ENCODE results near the gene HMGN1. TPM values are rescaled to one million over a fixed set of nuclear protein-coding genes. Genes with fewer than 3 reads are reported as not detected.
"Not testable (repeated sequence)": the region's sequence is repeated elsewhere in the genome, so short reads cannot be mapped to it uniquely, and the experiment has no call there.

HMGN1 gene
- total and polyA plus RNA-seq, 9 donors = 70.2 to 209 (median 145) TPM

- intact Hi-C loops (cut with DNase I) = no loop called here
- 64 to 76% (median 75%) methylated on average over 6 of the region's 6 CpGs for WGBS, 3 donors
Measured at GRCh38 chr21:39374046-39374445, 25.2 kb upstream of the HMGN1 start.

GRCh38 chr21:39373634-39374033 lies 24.7 kb upstream of the HMGN1 start:
- Histone ChIP-seq H3K9me3 (no peaks in the 10 kb centered on the region), H3K36me3 (no peaks in the 10 kb centered on the region), H3K27ac (no peak overlapping the region), H3K4me1 (ENCODE audit: insufficient read depth) (no peaks in the 10 kb centered on the region), H3K27me3 (no peaks in the 10 kb centered on the region), H3K4me3 (no peak overlapping the region)
- WGBS, 3 donors = 4 to 8% (median 5%) methylated on average over 5 of the region's 5 CpGs
- TF ChIP-seq EP300 (IDR thresholded peaks at IDR 0.05) (no peak), CTCF (IDR thresholded peaks at IDR 0.05) (no peak), POLR2A (IDR thresholded peaks at IDR 0.05) (no peak)
- DNase-seq = no peak
- intact Hi-C loops (cut with DNase I) = no loop called here

More at GRCh38 chr21:39374046-39374445, 25.2 kb upstream of the HMGN1 start:
- no peaks in the 10 kb centered on the region for H3K36me3 ChIP-seq
- no peaks in the 10 kb centered on the region for H3K9me3 ChIP-seq
- no peaks in the 10 kb centered on the region for H3K27me3 ChIP-seq
- TF ChIP-seq EP300 (IDR thresholded peaks at IDR 0.05) = no peak
- TF ChIP-seq POLR2A (IDR thresholded peaks at IDR 0.05) = no peak
- TF ChIP-seq CTCF (IDR thresholded peaks at IDR 0.05) = no peak
- H3K27ac ChIP-seq = no peak overlapping the region
- DNase-seq = no peak
- H3K4me1 ChIP-seq (ENCODE audit: insufficient read depth) = no peaks in the 10 kb centered on the region
- no peak overlapping the region for H3K4me3 ChIP-seq

GRCh38 chr21:39369896-39370288 lies 21.0 kb upstream of the HMGN1 start:
- H3K4me3 ChIP-seq; H3K9me3 ChIP-seq; DNase-seq; H3K27ac ChIP-seq; H3K4me1 ChIP-seq (ENCODE audit: insufficient read depth); H3K27me3 ChIP-seq; H3K36me3 ChIP-seq; intact Hi-C loops (cut with DNase I): not testable (repeated sequence)
- 80 to 83% (median 80%) methylated on average over 7 of the region's 7 CpGs for WGBS, 3 donors

GRCh38 chr21:39367783-39368182 lies 18.9 kb upstream of the HMGN1 start:
- Histone ChIP-seq H3K36me3 (no peaks in the 10 kb centered on the region), H3K27me3 (no peaks in the 10 kb centered on the region), H3K9me3 (no peaks in the 10 kb centered on the region), H3K4me1 (ENCODE audit: insufficient read depth) (no peaks in the 10 kb centered on the region), H3K4me3 (no peak overlapping the region), H3K27ac (no peak overlapping the region)
- intact Hi-C loops (cut with DNase I) = no loop called here
- no peak for DNase-seq
- WGBS, 3 donors = 85 to 88% (median 86%) methylated on average over 2 of the region's 2 CpGs
- TF ChIP-seq CTCF (IDR thresholded peaks at IDR 0.05) (no peak), EP300 (IDR thresholded peaks at IDR 0.05) (no peak), POLR2A (IDR thresholded peaks at IDR 0.05) (no peak)

GRCh38 chr21:39366563-39366962 lies 17.7 kb upstream of the HMGN1 start:
- Histone ChIP-seq H3K27me3 (no peaks in the 10 kb centered on the region), H3K9me3 (no peaks in the 10 kb centered on the region), H3K4me3 (no peak overlapping the region), H3K27ac (no peak overlapping the region), H3K4me1 (ENCODE audit: insufficient read depth) (no peaks in the 10 kb centered on the region), H3K36me3 (no peaks in the 10 kb centered on the region)
- no peak for DNase-seq
- WGBS, 3 donors = 91 to 96% (median 95%) methylated on average over 4 of the region's 4 CpGs
- TF ChIP-seq POLR2A (IDR thresholded peaks at IDR 0.05) (no peak), EP300 (IDR thresholded peaks at IDR 0.05) (no peak), CTCF (IDR thresholded peaks at IDR 0.05) (no peak)
- intact Hi-C loops (cut with DNase I) = no loop called here

Data from ovary (tissue), 9 donors.